ENCODE data around the gene PLA2G4A.

GRCh38 chr1:186978596-186979556 lies 150.1 kb downstream of the PLA2G4A start:
- TF ChIP-seq, protein P1, sequence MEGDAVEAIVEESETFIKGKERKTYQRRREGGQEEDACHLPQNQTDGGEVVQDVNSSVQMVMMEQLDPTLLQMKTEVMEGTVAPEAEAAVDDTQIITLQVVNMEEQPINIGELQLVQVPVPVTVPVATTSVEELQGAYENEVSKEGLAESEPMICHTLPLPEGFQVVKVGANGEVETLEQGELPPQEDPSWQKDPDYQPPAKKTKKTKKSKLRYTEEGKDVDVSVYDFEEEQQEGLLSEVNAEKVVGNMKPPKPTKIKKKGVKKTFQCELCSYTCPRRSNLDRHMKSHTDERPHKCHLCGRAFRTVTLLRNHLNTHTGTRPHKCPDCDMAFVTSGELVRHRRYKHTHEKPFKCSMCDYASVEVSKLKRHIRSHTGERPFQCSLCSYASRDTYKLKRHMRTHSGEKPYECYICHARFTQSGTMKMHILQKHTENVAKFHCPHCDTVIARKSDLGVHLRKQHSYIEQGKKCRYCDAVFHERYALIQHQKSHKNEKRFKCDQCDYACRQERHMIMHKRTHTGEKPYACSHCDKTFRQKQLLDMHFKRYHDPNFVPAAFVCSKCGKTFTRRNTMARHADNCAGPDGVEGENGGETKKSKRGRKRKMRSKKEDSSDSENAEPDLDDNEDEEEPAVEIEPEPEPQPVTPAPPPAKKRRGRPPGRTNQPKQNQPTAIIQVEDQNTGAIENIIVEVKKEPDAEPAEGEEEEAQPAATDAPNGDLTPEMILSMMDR (IDR thresholded peaks at IDR 0.05) = no peak
- no peak for TF ChIP-seq POLR2A (IDR thresholded peaks at IDR 0.05)
